Astrocyte of the spinal cord (primary cell): Measurements from ENCODE around the gene C6orf89.

Source experiments
- DNase-seq: peaks from one replicate; pipeline ENCODE4 v3.0.0; 2011; ENCODE audit warnings: low read depth, low spot score
- H3K4me3 ChIP-seq: 2 replicates; pipeline ENCODE4 v1.5.1; 2011; ENCODE audit warnings: low read depth, mild to moderate bottlenecking, low read length, moderate library complexity
- CTCF ChIP-seq: IDR thresholded peaks from 2 replicates; pipeline ENCODE4 v1.5.1; 2012; ENCODE audit warnings: low read depth, mild to moderate bottlenecking, low read length, inconsistent platforms
- in situ Hi-C: cut with HindIII; loops from 2 replicates; pipeline ENCODE4 v1.10.0; 2017; ENCODE audit warnings: low sequenced_read_pairs

Gene C6orf89

GRCh38 chr6:36847152-36847551 lies 38.6 kb upstream of the C6orf89 start:
- in situ Hi-C loops, result no loop called here
- H3K4me3 ChIP-seq, result no peak overlapping the region
- no peak for DNase-seq
- no peak for TF ChIP-seq CTCF

- no peak for TF ChIP-seq CTCF
- H3K4me3 ChIP-seq, result no peak overlapping the region
- DNase-seq, result no peak
- in situ Hi-C loops, result no loop called here
These were observed 37.8 kb upstream of the C6orf89 start for GRCh38 chr6:36847991-36848390.

GRCh38 chr6:36848658-36849441 lies 36.9 kb upstream of the C6orf89 start:
- in situ Hi-C loops, result no loop called here
- no peak overlapping the region for H3K4me3 ChIP-seq
- DNase-seq, result no peak
- TF ChIP-seq CTCF, result no peak

GRCh38 chr6:36850021-36850420 lies 35.7 kb upstream of the C6orf89 start:
- no peak for TF ChIP-seq CTCF
- no peak overlapping the region for H3K4me3 ChIP-seq
- in situ Hi-C loops, result no loop called here

GRCh38 chr6:36851149-36851614 lies 34.6 kb upstream of the C6orf89 start:
- peak; percentile 85 for DNase-seq
- TF ChIP-seq CTCF, result peak; percentile 79
- H3K4me3 ChIP-seq, result no peak overlapping the region
- in situ Hi-C loops, result no loop called here

More at GRCh38 chr6:36850021-36850420, 35.7 kb upstream of the C6orf89 start:
- no peak for DNase-seq

- no peak for TF ChIP-seq CTCF
- H3K4me3 ChIP-seq, result no peak overlapping the region
- no peak for DNase-seq
- in situ Hi-C loops, result no loop called here
These were observed 34.1 kb upstream of the C6orf89 start for GRCh38 chr6:36851626-36852025.
